ENCODE measurements around the gene KCNC1.

Gene KCNC1

GRCh38 chr11:17707830-17708229, 26.8 kb upstream of the KCNC1 start:
- TF ChIP-seq CTCF (IDR thresholded peaks at IDR 0.05), result no peak
- Histone ChIP-seq H3K9me3 (no peaks in the 10 kb centered on the region), H3K27ac (no peak overlapping the region), H3K36me3 (no peaks in the 10 kb centered on the region), H3K27me3 (peaks cover 0 to 17% of the 10 kb centered on the region in 2 donors), H3K4me3 (no peak overlapping the region), H3K4me1 (no peaks in the 10 kb centered on the region)
- DNase-seq, result no peak
- intact Hi-C loops (cut with DNase I; ENCODE audit: low total_unique reads), result no loop called here

- Histone ChIP-seq H3K9me3 (no peaks in the 10 kb centered on the region), H3K27me3 (peaks cover 0 to 49% of the 10 kb centered on the region in 2 donors), H3K27ac (no peak overlapping the region), H3K36me3 (no peaks in the 10 kb centered on the region), H3K4me3 (no peak overlapping the region), H3K4me1 (no peaks in the 10 kb centered on the region)
- no peak for DNase-seq
- TF ChIP-seq CTCF (IDR thresholded peaks at IDR 0.05), result no peak
- intact Hi-C loops (cut with DNase I; ENCODE audit: low total_unique reads), result no loop called here
Measured at GRCh38 chr11:17711836-17712235, 22.7 kb upstream of the KCNC1 start.

- Histone ChIP-seq H3K36me3 (no peaks in the 10 kb centered on the region), H3K4me3 (no peak overlapping the region), H3K9me3 (no peaks in the 10 kb centered on the region), H3K4me1 (no peaks in the 10 kb centered on the region), H3K27ac (no peak overlapping the region), H3K27me3 (peaks cover 0 to 56% of the 10 kb centered on the region in 2 donors)
- DNase-seq, result no peak
- no peak for TF ChIP-seq CTCF (IDR thresholded peaks at IDR 0.05)
- intact Hi-C loops (cut with DNase I; ENCODE audit: low total_unique reads), result no loop called here
Measured at GRCh38 chr11:17713851-17714250, 20.7 kb upstream of the KCNC1 start.

GRCh38 chr11:17714356-17714854, 20.2 kb upstream of the KCNC1 start:
- H3K27me3 ChIP-seq, result peaks cover 0 to 57% of the 10 kb centered on the region in 2 donors
- peaks cover 0 to 5% (median 1%) of the 10 kb centered on the region in 4 donors for H3K4me1 ChIP-seq
- TF ChIP-seq CTCF (IDR thresholded peaks at IDR 0.05), result no peak
- H3K36me3 ChIP-seq, result no peaks in the 10 kb centered on the region
- no peak overlapping the region for H3K4me3 ChIP-seq
- no peak overlapping the region for H3K27ac ChIP-seq
- no peaks in the 10 kb centered on the region for H3K9me3 ChIP-seq
- peak in 1 of 2 donors; percentile 19 for DNase-seq
- intact Hi-C loops (cut with DNase I; ENCODE audit: low total_unique reads), result no loop called here

- Histone ChIP-seq H3K27ac (no peak overlapping the region), H3K27me3 (peaks cover 0 to 57% of the 10 kb centered on the region in 2 donors), H3K4me3 (no peak overlapping the region), H3K4me1 (peaks cover 0 to 9% (median 1%) of the 10 kb centered on the region in 4 donors), H3K36me3 (no peaks in the 10 kb centered on the region), H3K9me3 (no peaks in the 10 kb centered on the region)
- no peak for TF ChIP-seq CTCF (IDR thresholded peaks at IDR 0.05)
- no peak for DNase-seq
- intact Hi-C loops (cut with DNase I; ENCODE audit: low total_unique reads), result no loop called here
Measured at GRCh38 chr11:17714870-17715269, 19.7 kb upstream of the KCNC1 start.

GRCh38 chr11:17716807-17717206, 17.8 kb upstream of the KCNC1 start:
- Histone ChIP-seq H3K4me3 (no peak overlapping the region), H3K27me3 (peaks cover 0 to 72% of the 10 kb centered on the region in 2 donors), H3K4me1 (peaks cover 0 to 26% (median 9%) of the 10 kb centered on the region in 4 donors), H3K9me3 (no peaks in the 10 kb centered on the region), H3K36me3 (no peaks in the 10 kb centered on the region), H3K27ac (no peak overlapping the region)
- DNase-seq, result no peak
- no peak for TF ChIP-seq CTCF (IDR thresholded peaks at IDR 0.05)
- intact Hi-C loops (cut with DNase I; ENCODE audit: low total_unique reads), result no loop called here

All from tibial artery (tissue), 4 donors.